ENCODE results near the gene HSDL1. TPM values are rescaled to one million over a fixed set of nuclear protein-coding genes. Genes with fewer than 3 reads are reported as not detected.

The HSDL1 gene
- total and polyA plus RNA-seq, 7 donors = 11.7 to 39.3 (median 20.4) TPM

- no peak for DNase-seq
- intact Hi-C loops (cut with DNase I) = loop anchor here in 1 of 2 donors (5.0 kb wide), 1 partner anchor 38 kb away; no protein-coding TSS in a partner anchor
- no peak for TF ChIP-seq CTCF (IDR thresholded peaks at IDR 0.05)
- Histone ChIP-seq H3K9me3 (no peaks in the 10 kb centered on the region), H3K27ac (peak overlapping the region; percentile 27), H3K4me1 (peaks cover 29% of the 10 kb centered on the region), H3K27me3 (ENCODE audit: insufficient read depth in 3 of 3, low read length in 2 of 3) (no peaks in the 10 kb centered on the region), H3K4me3 (no peak overlapping the region), H3K36me3 (ENCODE audit: insufficient read depth in 1 of 2, low read depth in 1 of 2) (peaks cover 4 to 41% of the 10 kb centered on the region in 2 donors)
- ATAC-seq = no peak
- WGBS, 3 donors = 76 to 84% (median 83%) methylated on average over 3 of the region's 3 CpGs
Measured at GRCh38 chr16:84104231-84104630, 40.7 kb downstream of the HSDL1 start.

GRCh38 chr16:84103678-84104077 is 41.3 kb downstream of the HSDL1 start:
- 55 to 62% (median 56%) methylated on average over 5 of the region's 5 CpGs for WGBS, 3 donors
- Histone ChIP-seq H3K9me3 (no peaks in the 10 kb centered on the region), H3K4me3 (no peak overlapping the region), H3K27me3 (ENCODE audit: insufficient read depth in 3 of 3, low read length in 2 of 3) (no peaks in the 10 kb centered on the region), H3K36me3 (ENCODE audit: insufficient read depth in 1 of 2, low read depth in 1 of 2) (peaks cover 4 to 44% of the 10 kb centered on the region in 2 donors), H3K27ac (peak overlapping the region; percentile 19), H3K4me1 (peaks cover 23% of the 10 kb centered on the region)
- no peak for TF ChIP-seq CTCF (IDR thresholded peaks at IDR 0.05)
- DNase-seq (no peak), ATAC-seq (peak in 1 of 4 donors; percentile 62)
- intact Hi-C loops (cut with DNase I) = loop anchor here in 1 of 2 donors (5.0 kb wide), 1 partner anchor 39 kb away; no protein-coding TSS in a partner anchor

GRCh38 chr16:84098939-84099338 is 46.0 kb downstream of the HSDL1 start:
- no peak overlapping the region for H3K4me3 ChIP-seq
- intact Hi-C loops (cut with DNase I) = no loop called here
- DNase-seq = no peak
- ATAC-seq = no peak
- 93 to 96% (median 95%) methylated on average over 7 of the region's 7 CpGs for WGBS, 3 donors
- H3K9me3 ChIP-seq = no peaks in the 10 kb centered on the region
- peaks cover 6 to 80% of the 10 kb centered on the region in 2 donors for H3K36me3 ChIP-seq (ENCODE audit: insufficient read depth in 1 of 2, low read depth in 1 of 2)
- H3K27me3 ChIP-seq (ENCODE audit: insufficient read depth in 3 of 3, low read length in 2 of 3) = no peaks in the 10 kb centered on the region
- no peak overlapping the region for H3K27ac ChIP-seq
- no peak for TF ChIP-seq CTCF (IDR thresholded peaks at IDR 0.05)
- peaks cover 11% of the 10 kb centered on the region for H3K4me1 ChIP-seq

GRCh38 chr16:84096447-84097005 is 48.5 kb downstream of the HSDL1 start:
- 76 to 79% (median 77%) methylated on average over 4 of the region's 4 CpGs for WGBS, 3 donors
- ATAC-seq (no peak), DNase-seq (no peak)
- intact Hi-C loops (cut with DNase I) = no loop called here
- H3K4me3 ChIP-seq = no peak overlapping the region
- H3K36me3 ChIP-seq (ENCODE audit: insufficient read depth in 1 of 2, low read depth in 1 of 2) = peaks cover 12 to 99% of the 10 kb centered on the region in 2 donors
- no peaks in the 10 kb centered on the region for H3K27me3 ChIP-seq (ENCODE audit: insufficient read depth in 3 of 3, low read length in 2 of 3)
- TF ChIP-seq CTCF (IDR thresholded peaks at IDR 0.05) = no peak
- peaks cover 6% of the 10 kb centered on the region for H3K4me1 ChIP-seq
- H3K9me3 ChIP-seq = no peaks in the 10 kb centered on the region
- no peak overlapping the region for H3K27ac ChIP-seq

- H3K4me1 ChIP-seq = peaks cover under 1% of the 10 kb centered on the region
- 86 to 88% (median 86%) methylated on average over 14 of the region's 14 CpGs for WGBS, 3 donors
- ATAC-seq = no peak
- H3K27ac ChIP-seq = no peak overlapping the region
- no peaks in the 10 kb centered on the region for H3K9me3 ChIP-seq
- H3K36me3 ChIP-seq (ENCODE audit: insufficient read depth in 1 of 2, low read depth in 1 of 2) = peaks cover 11 to 99% of the 10 kb centered on the region in 2 donors
- H3K27me3 ChIP-seq (ENCODE audit: insufficient read depth in 3 of 3, low read length in 2 of 3) = no peaks in the 10 kb centered on the region
- H3K4me3 ChIP-seq = no peak overlapping the region
- intact Hi-C loops (cut with DNase I) = no loop called here
- no peak for TF ChIP-seq CTCF (IDR thresholded peaks at IDR 0.05)
- no peak for DNase-seq
Measured at GRCh38 chr16:84095466-84095865, 49.5 kb downstream of the HSDL1 start.
